Measurements from ENCODE around the gene ACSM6.
"Not testable (repeated sequence)": the region's sequence is repeated elsewhere in the genome, so short reads cannot be mapped to it uniquely, and the experiment has no call there.

The ACSM6 gene

DNA sequence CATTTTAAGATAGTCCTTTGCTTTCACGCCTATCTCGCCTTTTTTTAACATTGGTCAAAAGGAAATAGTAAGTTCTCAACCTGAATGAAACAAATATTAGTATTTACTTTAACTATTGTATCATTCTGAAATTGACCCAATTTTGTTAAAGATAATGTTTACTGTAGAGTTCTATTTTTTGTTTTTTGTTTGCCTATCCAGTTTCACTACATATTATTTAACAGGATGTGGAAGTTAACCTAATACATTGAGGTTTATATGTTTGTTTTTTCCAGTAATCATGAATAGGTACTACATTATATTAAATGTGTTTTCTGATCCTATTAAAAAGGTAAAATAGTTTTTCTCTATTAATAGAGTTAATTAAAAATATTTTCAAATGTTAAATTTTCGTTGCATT lies 26.5 kb downstream of the ACSM6 start:
- no peak for DNase-seq

- peak; percentile 70 for DNase-seq
Observed at GRCh38 chr10:95221124-95221523, 27.1 kb downstream of the ACSM6 start.

GRCh38 chr10:95225136-95225535 lies 31.1 kb downstream of the ACSM6 start:
- DNase-seq: peak; percentile 31

GRCh38 chr10:95228934-95229723 lies 35.1 kb downstream of the ACSM6 start:
- not testable (repeated sequence) for DNase-seq

- peak; percentile 97 for DNase-seq
Observed at GRCh38 chr10:95229724-95230627, 35.9 kb downstream of the ACSM6 start.

DNA sequence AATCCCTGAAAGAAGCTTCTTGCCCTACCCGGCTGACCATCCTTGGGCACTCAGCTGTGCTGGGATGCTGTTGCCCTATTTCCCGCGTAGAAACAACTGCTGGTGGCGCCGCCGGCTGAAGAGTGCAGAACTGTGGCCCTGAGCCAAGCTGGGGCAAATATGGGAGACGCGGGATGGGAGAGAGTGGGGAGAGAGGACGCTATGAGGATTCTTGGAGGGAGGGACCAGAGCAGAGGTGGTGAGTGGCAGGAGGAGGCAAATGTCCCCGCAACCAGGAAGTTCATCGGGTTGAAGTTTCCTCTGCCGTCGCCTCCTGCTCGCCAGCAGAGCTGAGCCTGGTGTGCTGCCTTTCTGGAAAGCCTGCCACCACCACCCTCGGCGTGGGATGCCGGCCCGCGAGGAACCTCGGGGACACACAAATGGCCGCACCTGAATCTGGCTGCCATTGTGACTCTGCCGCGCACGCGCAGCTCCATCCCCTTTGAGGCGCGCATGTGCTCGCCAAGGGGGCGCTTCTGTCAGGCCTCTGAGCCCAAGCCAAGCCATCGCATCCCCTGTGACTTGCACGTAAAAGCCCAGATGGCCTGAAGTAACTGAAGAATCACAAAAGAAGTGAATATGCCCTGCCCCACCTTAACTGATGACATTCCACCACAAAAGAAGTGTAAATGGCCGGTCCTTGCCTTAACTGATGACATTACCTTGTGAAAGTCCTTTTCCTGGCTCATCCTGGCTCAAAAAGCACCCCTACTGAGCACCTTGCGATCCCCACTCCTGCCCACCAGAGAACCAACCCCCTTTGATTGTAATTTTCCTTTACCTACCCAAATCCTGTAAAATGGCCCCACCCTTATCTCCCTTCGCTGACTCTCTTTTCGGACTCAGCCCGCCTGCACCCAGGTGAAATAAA lies 36.9 kb downstream of the ACSM6 start:
- DNase-seq: not testable (repeated sequence)

GRCh38 chr10:95233377-95234034 lies 39.5 kb downstream of the ACSM6 start:
- DNase-seq: no peak

- DNase-seq: no peak
Observed at GRCh38 chr10:95234951-95235350, 40.9 kb downstream of the ACSM6 start.

GRCh38 chr10:95235676-95236067 lies 41.6 kb downstream of the ACSM6 start:
- DNase-seq: no peak

GRCh38 chr10:95236068-95236903 lies 42.2 kb downstream of the ACSM6 start:
- peak; percentile 58 for DNase-seq

DNA sequence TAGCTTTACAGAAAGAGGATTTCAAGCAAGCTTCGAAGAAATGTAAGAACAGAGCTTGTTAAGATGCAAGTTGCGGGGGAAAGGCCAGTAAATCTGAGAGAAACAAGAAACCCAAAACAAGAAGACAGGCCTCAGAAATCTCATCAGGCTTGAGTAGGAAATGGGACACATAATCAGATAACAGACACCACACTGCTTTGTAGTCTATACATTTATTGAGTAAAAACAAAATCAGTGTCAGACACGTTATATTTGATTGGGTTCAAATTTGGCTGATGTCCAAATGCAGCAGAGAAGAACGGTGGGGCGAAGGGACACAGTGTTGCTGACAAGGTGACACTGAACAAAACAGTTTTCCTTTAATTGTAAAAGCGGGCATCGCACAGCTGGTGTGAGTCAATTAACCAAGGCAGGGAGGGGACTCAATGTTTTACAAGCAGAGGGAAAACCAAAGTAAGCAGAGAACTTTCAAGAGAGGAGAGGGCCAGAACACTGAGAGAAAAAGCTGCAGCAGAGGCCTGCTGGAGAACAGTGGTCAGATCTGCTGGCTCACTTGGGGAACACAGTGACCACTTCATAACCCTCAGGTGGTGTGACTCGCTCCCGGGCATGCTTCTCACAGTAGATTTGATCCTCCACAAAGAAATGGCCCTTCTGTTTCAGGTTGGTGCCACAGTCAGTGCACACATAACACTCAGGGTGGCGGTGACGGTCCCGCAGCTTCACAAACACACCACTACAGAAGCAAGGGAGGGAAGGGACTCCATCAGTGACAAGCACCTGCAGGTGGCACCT lies 43.5 kb downstream of the ACSM6 start:
- no peak for DNase-seq

DNA sequence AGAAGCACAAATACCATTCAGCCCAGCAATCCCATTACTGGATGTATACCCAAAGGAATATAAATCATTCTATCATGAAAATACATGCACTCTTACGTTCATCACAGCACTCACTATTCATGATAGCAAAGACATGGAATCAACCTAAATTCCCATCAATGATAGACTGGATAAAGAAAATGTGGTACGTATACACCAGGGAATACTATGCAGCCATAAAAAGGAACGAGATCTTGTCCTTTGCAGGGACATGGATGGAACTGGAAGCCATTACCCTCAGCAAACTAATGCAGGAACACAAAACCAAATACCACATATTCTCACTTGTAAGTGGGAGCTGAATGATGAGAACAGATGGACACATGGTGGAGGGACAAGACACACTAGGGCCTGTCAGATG lies 46.1 kb downstream of the ACSM6 start:
- not testable (repeated sequence) for DNase-seq

DNA sequence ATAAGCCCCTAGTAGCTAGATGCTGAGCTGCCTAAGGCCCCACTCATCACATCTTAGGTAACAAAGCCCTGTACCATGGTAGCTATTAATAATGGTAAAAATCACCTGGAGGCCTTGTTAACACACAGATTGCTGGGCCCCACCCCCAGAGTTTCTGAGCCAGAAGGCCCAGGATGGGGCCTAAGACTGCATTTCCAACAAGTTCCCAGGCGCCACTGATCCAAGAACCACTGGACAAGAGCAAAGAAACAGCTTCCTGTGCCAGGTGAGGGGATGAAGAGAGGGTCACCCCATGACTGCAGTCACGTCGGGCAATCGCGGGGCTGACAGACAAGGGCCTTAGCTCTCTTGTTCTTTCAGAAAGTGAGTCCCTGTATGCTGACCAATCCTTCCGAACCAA lies 46.8 kb downstream of the ACSM6 start:
- DNase-seq: no peak

DNA sequence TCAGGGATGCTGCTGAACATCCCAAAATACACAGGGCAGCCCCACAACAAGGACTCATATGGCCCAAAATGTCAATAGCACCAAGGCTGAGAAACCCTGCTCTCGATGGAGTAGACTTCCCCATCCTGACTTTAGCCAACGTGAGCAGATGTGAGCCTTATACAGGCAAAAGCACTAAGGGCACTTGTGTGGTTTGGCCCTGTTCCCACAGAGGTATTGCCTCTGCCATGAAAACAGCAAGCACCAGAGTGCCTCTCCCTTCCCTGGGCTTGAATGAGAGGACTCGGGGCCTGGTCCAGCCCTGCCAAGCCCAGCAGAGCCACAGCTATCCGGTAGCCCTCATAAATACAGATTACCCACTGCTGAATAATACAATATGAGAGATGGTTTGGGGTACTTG lies 47.5 kb downstream of the ACSM6 start:
- DNase-seq: no peak

DNA sequence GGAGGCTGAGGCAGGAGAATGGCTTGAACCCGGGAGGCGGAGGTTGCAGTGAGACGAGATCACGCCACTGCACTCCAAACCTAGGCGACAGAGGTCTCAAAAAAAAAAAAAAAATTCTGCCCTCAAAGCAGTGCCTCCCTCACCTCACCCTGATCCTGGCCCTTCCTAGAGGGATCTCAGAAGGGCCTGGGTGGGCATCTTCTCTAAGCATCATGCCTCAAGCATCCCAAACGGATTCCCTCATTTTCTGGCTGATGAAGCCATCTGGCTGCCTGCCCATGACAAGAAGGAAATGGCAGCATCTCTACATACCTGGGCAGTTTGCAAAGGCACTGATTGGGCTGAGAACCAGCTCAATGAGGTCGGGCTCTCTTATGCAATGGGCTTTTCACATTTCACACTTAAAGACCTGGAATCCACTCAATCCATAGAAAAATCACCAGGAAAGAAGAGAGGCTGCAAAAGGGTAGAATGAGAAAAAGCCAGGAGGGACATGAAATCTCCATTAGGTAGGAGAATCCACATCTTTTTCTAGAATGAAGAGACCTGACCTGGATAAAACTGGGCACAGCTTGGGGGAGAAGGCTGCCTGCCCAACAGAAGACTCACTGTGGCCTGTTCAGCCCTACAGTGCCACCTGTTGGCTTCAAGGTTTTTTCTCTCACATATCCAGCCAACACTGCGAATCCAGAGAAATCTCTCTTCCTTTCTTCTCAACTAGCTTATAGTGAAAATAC lies 48.7 kb downstream of the ACSM6 start:
- DNase-seq: peak; percentile 38

DNA sequence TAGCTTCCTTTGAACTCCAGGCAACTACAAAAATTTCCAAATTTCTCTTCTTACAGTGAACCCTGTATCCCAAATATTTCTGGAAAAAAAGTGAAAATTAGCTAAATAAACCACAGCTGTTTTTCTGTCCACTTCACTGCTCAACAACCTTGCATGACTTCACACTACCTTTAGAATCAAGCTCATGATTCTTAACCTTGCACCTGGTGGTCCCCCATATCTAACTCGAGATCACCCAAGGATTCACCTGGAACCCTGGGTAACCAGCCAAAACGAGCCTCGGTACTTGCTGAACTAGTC lies 49.2 kb downstream of the ACSM6 start:
- DNase-seq: no peak

DNA sequence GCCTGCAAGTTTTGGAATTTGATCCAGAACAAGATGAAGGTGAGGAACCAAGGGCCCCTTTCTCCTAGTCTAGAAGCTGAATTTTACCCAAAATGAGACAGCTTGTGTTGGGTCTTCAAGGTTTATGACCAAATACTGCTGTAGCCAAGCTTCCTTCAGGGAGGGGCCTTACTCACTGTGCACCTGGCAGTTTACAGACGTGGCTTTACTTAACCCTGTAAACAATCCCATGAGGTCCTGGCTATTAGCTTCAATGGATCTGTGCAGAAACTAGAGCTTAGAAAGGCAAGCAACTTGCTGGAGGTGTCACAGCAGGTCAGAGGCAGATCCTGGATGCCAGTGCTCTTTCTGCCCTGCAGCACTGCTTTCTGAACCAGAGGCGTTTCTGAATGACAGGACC lies 50.1 kb downstream of the ACSM6 start:
- DNase-seq: no peak

DNA sequence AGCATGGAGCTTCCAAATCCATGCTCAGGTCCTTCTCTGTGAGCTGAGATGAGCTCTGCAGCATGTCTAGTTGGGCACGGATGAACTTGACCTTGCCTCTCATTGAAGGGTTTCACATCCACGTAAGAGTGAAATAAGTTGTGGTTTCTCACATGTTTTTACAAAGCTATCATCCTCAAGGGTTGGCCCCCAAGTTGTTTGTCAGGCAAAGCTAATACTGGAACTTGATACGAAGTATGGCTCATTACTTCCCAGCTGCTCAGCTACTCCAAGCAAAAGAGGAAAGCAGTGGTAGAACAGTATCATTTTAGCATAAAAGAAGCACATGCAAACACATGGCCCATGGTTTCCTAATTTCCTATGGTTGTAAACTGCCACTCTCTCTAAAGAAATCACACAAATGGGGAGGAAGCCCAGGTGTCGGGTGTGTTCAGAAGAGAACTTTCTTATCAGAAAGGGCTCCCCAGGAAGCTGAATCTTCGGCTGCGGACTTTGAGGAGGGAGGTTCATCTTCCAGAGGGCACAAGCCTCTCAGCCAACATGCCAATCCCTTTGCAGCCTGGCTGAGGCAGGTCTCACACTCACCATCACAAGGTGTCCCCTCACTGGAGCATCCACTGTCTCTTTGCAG lies 51.5 kb downstream of the ACSM6 start:
- DNase-seq: no peak

DNA sequence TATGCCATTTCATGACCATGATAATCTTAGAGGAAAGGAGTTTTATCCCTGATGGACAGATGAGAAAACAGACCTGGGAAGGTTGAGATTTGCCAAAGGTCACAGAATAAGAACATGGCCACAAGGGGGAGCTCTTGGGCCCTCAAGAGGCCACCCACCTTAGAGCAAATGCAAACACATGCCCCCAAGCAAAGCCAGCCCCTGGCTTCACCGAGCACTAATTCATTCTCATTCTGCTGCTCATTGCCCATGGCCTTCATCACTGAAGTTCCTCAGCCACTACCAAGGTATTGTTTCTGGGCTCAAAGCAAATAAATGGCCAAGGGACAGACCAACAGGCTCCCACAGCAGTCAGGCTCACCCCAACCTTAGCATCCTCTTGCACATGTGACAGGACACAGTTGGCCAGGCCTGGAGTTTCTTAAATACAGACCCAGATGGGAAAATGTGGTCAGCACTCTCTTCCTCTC lies 52.6 kb downstream of the ACSM6 start:
- DNase-seq: peak; percentile 52

Measured in NCI-H226 (cell line).